Activated T-cell treated with anti-CD3 and anti-CD28 coated beads, Interleukin-2, amount 50 U/mL, for 1 hour (primary cell): ENCODE data around the gene KLRC3.
A peak's percentile ranks its signal among the peaks of the same experiment; 100 is the strongest.
"Not testable (repeated sequence)": the region's sequence is repeated elsewhere in the genome, so short reads cannot be mapped to it uniquely, and the experiment has no call there.

Experiments used
- DNase-seq: peaks from one replicate; pipeline ENCODE4 v3.0.0-alpha.2; 2020

KLRC3 gene

GRCh38 chr12:10398168-10398567 lies 22.2 kb downstream of the KLRC3 start:
- DNase-seq = no peak

- DNase-seq = no peak
These were observed 23.1 kb downstream of the KLRC3 start for GRCh38 chr12:10397296-10397695.

DNA sequence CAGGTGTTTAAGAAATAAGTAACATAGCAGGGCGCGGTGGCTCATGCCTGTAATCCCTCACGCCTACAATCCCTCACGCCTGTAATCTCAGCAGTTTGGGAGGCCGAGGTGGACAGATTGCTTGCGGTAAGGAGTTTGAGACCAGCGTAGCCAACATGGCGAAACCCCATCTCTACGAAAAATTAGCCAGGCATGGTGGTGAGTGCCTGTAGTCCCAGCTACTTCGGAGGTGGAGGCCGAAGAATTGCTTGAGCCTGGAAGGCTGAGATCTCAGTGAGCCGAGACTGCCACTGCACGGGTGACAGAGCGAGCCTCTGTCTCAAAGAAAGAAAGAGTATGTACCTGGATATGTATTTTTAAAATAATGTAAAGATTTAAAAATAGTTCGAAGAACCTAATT lies 24.2 kb downstream of the KLRC3 start:
- DNase-seq = not testable (repeated sequence)

- no peak for DNase-seq
These were observed 24.9 kb downstream of the KLRC3 start for GRCh38 chr12:10395390-10395998.

- DNase-seq = peak; percentile 44
These were observed 25.8 kb downstream of the KLRC3 start for GRCh38 chr12:10394531-10395152.

- no peak for DNase-seq
These were observed 27.1 kb downstream of the KLRC3 start for GRCh38 chr12:10393291-10393690.

DNA sequence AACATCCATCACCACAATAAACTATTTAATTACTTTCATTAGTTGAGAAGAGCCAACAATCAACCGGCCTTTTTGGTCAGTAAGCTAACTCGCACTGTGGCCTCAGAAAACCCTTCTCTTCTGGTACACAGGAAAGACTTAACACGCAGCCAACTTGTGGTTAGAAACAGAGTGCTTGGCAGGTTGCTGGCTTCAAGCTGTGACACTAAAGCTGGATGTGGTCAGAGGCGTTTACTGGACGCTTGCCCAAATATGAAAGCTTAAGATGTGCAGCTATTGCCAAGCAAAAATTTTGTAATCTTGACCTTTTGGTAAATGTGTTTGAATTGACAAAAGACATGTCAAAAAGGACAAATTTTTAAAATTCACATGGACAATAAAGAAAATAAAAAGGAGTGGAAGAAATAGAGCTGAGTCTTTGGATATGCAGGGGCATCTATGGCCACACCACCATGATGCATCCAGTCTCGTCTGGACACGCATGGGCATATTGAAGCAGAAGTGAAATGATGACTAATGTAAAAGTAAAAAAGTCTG lies 27.9 kb downstream of the KLRC3 start:
- no peak for DNase-seq

GRCh38 chr12:10390991-10391390 lies 29.4 kb downstream of the KLRC3 start:
- not testable (repeated sequence) for DNase-seq

DNA sequence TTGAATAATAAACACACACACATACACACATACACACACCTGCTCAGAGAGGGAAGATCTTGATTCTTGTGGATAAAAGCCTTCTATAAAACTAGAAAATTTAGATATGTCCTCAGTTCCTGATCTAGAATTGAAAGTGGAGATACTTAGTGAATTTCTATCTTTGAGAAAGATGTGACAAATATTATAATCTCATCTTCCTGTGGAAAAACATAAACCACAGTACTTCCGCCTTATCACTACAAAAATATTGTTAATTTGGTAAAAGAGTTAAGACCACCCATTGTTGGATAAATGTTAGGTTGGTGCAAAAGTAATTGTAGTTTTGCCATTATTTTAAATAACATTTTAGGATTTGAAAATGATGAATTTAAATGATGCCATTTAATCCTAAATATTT lies 30.5 kb downstream of the KLRC3 start, which contains the start of gene KLRK1:
KLRK1 (minus strand) TSS at position 138 of the 400 bp plus-strand sequence. CDS start 1,231 bp downstream, outside the sequence.
- DNase-seq = no peak

- no peak for DNase-seq
These were observed 31.6 kb downstream of the KLRC3 start for GRCh38 chr12:10388624-10389413.

GRCh38 chr12:10387498-10387897 lies 32.9 kb downstream of the KLRC3 start:
- DNase-seq = not testable (repeated sequence)

DNA sequence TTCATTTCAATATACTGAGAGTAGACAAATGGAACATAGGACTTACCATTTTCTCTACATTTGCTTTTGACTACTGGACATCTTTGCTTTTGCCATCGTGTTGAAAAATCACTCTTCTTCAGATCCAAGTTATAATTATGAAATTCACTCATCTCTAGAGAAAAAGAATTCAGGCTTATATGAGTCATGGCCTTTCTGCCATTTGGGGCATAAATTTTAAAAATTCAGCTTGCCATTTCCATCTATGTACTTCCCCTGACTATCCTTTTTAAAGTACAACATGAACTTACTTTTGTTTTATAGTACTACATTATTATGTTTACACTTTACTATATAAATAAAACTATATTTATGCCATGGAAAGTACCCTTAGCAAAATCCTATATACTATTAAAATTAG lies 33.5 kb downstream of the KLRC3 start:
- no peak for DNase-seq

- no peak for DNase-seq
These were observed 35.2 kb downstream of the KLRC3 start for GRCh38 chr12:10385166-10385613.

DNA sequence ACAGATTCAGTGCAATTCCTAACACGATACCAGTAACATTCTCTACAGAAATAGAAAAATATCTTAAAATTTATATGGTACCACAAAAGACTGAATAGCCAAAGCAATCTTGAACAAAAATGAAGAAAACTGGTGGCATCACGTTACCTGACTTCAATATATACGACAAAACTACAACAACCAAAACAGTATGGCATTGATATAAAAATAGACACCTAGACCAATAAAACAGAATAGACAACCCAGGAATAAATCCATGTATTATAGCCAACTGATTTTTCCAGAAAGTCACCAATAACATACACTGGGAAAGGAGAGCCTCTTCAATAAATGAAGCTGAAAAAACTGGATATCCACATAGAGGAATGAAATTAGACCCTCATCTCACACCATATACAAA lies 36.2 kb downstream of the KLRC3 start:
- DNase-seq = no peak

DNA sequence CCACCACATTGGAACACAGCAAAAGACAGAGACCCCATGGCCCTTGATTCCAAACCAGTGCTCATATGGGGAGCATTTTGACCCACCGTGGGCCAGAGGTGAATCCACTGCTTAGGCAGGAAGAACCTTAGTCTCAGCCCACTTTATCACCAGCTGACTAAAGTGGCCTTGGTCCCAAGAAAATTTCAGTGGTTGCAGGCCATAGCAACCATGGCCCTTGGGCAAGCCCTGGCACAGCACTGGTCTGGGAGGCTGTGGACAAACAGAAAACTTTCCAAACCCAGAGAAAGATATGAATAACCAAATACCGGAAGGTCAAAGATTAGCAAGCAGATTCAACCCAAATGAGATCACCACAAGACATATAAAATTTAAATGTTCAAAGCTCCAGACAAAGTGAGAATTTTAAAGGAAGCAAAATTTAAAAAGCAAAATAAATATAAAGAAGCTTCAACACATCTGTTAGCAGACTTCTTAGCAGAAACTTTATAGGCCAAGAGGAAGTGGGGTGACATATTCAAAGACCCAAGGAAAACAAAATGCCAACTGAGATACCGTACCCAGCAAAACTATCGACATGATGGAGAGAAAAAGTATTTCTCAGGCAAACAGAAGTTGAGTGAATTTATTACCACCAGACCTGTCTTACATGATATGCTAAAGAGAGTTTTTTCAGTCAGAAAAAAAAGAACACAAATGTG lies 38.3 kb downstream of the KLRC3 start:
- no peak for DNase-seq

- not testable (repeated sequence) for DNase-seq
These were observed 41.7 kb downstream of the KLRC3 start for GRCh38 chr12:10378737-10379136.

DNA sequence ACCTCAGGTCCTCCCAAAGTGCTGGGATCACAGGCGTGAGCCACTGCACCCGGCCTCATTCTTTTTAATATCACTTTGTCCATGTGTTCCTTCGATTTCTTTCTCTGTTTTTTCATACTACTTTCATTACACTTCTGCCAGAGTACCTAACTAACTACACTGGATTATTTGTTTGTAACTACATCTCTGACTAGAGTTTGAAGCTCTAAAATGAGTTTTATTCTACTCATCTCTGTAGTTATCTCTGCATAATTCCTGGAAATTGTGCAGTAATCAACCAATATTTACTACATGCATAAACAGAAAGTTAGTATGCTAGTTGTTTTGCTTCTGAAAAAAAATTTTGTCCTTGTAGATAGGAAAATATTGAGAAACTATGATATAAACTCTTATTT lies 45.8 kb downstream of the KLRC3 start:
- no peak for DNase-seq

DNA sequence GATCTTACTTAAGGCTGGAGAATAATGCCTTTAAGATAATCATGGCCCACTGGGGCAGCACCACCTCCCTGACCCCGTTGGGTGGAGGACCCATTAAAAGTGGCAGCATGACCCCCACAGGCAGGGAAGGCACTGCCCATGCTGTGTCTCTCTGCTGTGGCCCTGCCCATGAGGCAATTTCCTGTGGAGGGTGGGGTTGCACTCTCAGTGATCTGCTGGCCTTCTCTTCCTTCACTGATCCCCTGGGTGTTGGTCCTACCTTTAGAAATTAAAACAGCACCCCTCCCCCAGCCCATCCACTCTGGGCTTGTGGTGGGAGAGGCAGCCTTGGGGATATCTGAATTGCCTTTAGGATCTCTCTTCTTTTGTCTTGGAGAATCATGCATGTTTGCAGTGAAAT lies 47.8 kb downstream of the KLRC3 start:
- no peak for DNase-seq

DNA sequence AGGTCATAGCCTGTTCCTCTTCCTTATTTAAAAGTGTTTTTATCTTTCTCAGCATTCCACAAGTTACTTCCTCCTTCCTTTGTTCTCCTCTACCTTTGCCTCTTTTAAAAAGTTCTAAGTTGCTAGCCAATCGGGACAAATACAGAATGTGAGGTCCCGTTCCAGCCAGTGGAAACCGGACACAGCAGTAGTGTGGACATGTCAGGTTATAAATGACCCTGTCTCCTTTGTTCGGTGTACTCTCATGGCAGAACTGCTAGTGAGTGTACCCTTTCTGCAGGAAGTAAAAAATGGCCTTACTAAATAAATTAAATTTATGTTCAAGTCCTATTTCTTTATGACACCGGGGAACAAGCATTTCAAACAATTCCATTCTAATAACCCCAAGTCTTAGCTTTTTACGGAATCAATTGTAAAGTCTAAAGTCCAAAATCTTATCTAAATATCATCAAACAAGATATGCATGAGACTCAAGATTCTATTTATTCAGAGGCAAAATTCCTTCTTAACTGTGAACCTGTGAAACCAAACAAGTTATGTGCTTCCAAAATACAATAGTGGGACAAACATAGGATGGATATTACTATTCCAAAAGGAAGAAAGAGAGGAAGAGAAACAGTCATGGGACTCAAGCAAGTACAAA lies 48.4 kb downstream of the KLRC3 start:
- not testable (repeated sequence) for DNase-seq

GRCh38 chr12:10369557-10370415 lies 50.6 kb downstream of the KLRC3 start:
- no peak for DNase-seq
